SK-N-SH (cell line): Measurements from ENCODE around the gene USP36. TPM values are rescaled to one million over a fixed set of nuclear protein-coding genes. Genes with fewer than 3 reads are reported as not detected.

ENCODE experiments used
- CTCF ChIA-PET: fragments of 300-600, 350-600 bp; formaldehyde crosslinking; extraction: SDS; loops from one replicate; lab custom pipeline; 2021; lab: Yijun Ruan, JAX
- POLR2A ChIA-PET: fragments of 350-600 bp; sonication (Branson Sonifier 250); formaldehyde crosslinking; extraction: SDS; loops from one replicate; lab custom pipeline; 2020; ENCODE audit warnings: antibody characterized with exemption, inconsistent platforms; lab: Yijun Ruan, JAX
- DNase-seq: peaks from one replicate; pipeline ENCODE4 v3.0.0; 2012
- H2AFZ ChIP-seq: fragments of 200-600 bp; sonication (generic); 2 replicates; pipeline ENCODE4 v1.8.1; 2016; ENCODE audit warnings: antibody characterized with exemption, mild to moderate bottlenecking, low read depth
- H3F3A ChIP-seq: fragments of 200-600 bp; sonication (generic); replicated peaks from 2 replicates; pipeline ENCODE3; 2016; ENCODE audit warnings: antibody characterized with exemption, mild to moderate bottlenecking; ENCODE audit not compliant: insufficient read depth
- H3K27ac ChIP-seq, 2 experiments: fragments of 200-500 bp in 1 of 2; fragments of 200-600 bp in 1 of 2; sonication (Bioruptor generic) in 1 of 2; sonication (generic), shearing (Covaris generic) in 1 of 2; 2 replicates each; pipeline versions ENCODE4 v1.5.1 to v1.6.1; 2014 to 2016; ENCODE audit warnings: low read depth in 2 of 2, inconsistent platforms in 1 of 2, low read length in 1 of 2, mild to moderate bottlenecking in 1 of 2, mixed read lengths in 1 of 2
- H3K27me3 ChIP-seq: fragments of 200-600 bp; sonication (generic), shearing (Covaris generic); 2 replicates; pipeline ENCODE4 v1.6.1; 2016; ENCODE audit warnings: mixed run types; ENCODE audit not compliant: insufficient read depth
- H3K36me3 ChIP-seq, 2 experiments: fragments of 200-500 bp in 1 of 2; fragments of 200-600 bp in 1 of 2; sonication (Bioruptor generic) in 1 of 2; sonication (generic) in 1 of 2; replicated peaks in 1 of 2; 2 replicates each; pipeline versions ENCODE3 to v1.5.1; 2014 to 2016; ENCODE audit warnings: low read length in 1 of 2, mild to moderate bottlenecking in 1 of 2; ENCODE audit not compliant: insufficient read depth in 2 of 2, control insufficient read depth in 1 of 2
- H3K4me1 ChIP-seq, 2 experiments: fragments of 200-500 bp in 1 of 2; fragments of 200-600 bp in 1 of 2; sonication (Bioruptor generic) in 1 of 2; sonication (generic), shearing (Covaris generic) in 1 of 2; 2 replicates each; pipeline versions ENCODE4 v1.5.1 to v1.6.1; 2014 to 2016; ENCODE audit warnings: low read depth in 1 of 2, low read length in 1 of 2, mixed run types in 1 of 2; ENCODE audit not compliant: insufficient read depth in 2 of 2, control insufficient read depth in 1 of 2
- H3K4me2 ChIP-seq: fragments of 200-600 bp; sonication (generic), shearing (Covaris generic); 2 replicates; pipeline ENCODE4 v1.6.1; 2017; ENCODE audit warnings: mixed run types
- H3K4me3 ChIP-seq, 2 experiments: fragments of 200-500 bp in 1 of 2; fragments of 200-600 bp in 1 of 2; sonication (Bioruptor generic) in 1 of 2; sonication (generic), shearing (Covaris generic) in 1 of 2; 2 replicates each; pipeline versions ENCODE4 v1.5.1 to v1.8.1; 2014 to 2016; ENCODE audit warnings: low read depth in 2 of 2, inconsistent platforms in 1 of 2, low read length in 1 of 2, mild to moderate bottlenecking in 1 of 2, mixed read lengths in 1 of 2, moderate library complexity in 1 of 2
- H3K79me2 ChIP-seq: fragments of 200-600 bp; sonication (generic); 2 replicates; pipeline ENCODE4 v1.8.1; 2017; ENCODE audit warnings: mild to moderate bottlenecking; ENCODE audit not compliant: insufficient read depth
- H3K9ac ChIP-seq: fragments of 200-600 bp; sonication (generic); 2 replicates; pipeline ENCODE4 v1.6.1; 2017; ENCODE audit warnings: mixed run types
- H3K9me2 ChIP-seq: fragments of 200-600 bp; sonication (generic); 2 replicates; pipeline ENCODE4 v1.6.1; 2017; ENCODE audit warnings: mixed run types
- H3K9me3 ChIP-seq: fragments of 200-600 bp; sonication (generic); 2 replicates; pipeline ENCODE4 v1.6.1; 2017; ENCODE audit warnings: mixed run types, mild to moderate bottlenecking, moderate library complexity
- H4K20me1 ChIP-seq: fragments of 200-600 bp; sonication (generic); 2 replicates; pipeline ENCODE4 v1.6.1; 2017; ENCODE audit warnings: mild to moderate bottlenecking, mixed run types; ENCODE audit not compliant: insufficient read depth
- CHD2 ChIP-seq: fragments of 150-350 bp; IDR thresholded peaks from 2 replicates; pipeline ENCODE4 v1.6.1; 2018; ENCODE audit warnings: low read length; ENCODE audit not compliant: partially characterized antibody
- ELF1 ChIP-seq: IDR thresholded peaks from 2 replicates; pipeline ENCODE4 v1.4.0; 2012
- EP300 ChIP-seq, 2 experiments: IDR thresholded peaks; 2 replicates each; pipeline versions ENCODE4 v1.4.0 to v1.6.1; 2012; ENCODE audit warnings: borderline replicate concordance in 1 of 2, low read depth in 1 of 2, low read length in 1 of 2
- FOXJ3 ChIP-seq: sonication (generic); formaldehyde crosslinking; IDR thresholded peaks from 2 replicates; pipeline ENCODE4 v1.5.1; 2020; ENCODE audit warnings: mild to moderate bottlenecking, missing genetic modification reagents
- FOXM1 ChIP-seq: IDR thresholded peaks from 2 replicates; pipeline ENCODE4 v1.4.0; 2012; ENCODE audit warnings: low read depth, mild to moderate bottlenecking
- GABPA ChIP-seq: IDR thresholded peaks from 2 replicates; pipeline ENCODE4 v1.4.0; 2012; ENCODE audit warnings: low read depth, mild to moderate bottlenecking
- POLR2AphosphoS5 ChIP-seq: IDR thresholded peaks from 2 replicates; pipeline ENCODE4 v1.6.1; 2012; ENCODE audit warnings: low read depth, low read length
- RAD21 ChIP-seq: IDR thresholded peaks from 2 replicates; pipeline ENCODE4 v1.6.1; 2012; ENCODE audit warnings: mild to moderate bottlenecking, low read length
- RCOR1 ChIP-seq: fragments of 150-350 bp; IDR thresholded peaks from 2 replicates; pipeline ENCODE4 v1.6.1; 2017; ENCODE audit warnings: antibody characterized with exemption, low read length
- SMC3 ChIP-seq: IDR thresholded peaks from 2 replicates; pipeline ENCODE4 v1.6.1; 2012; ENCODE audit warnings: low read depth, low read length, improper control_type of control experiment
- TCF12 ChIP-seq: IDR thresholded peaks from 2 replicates; pipeline ENCODE4 v1.4.0; 2012
- YY1 ChIP-seq: IDR thresholded peaks from 2 replicates; pipeline ENCODE4 v1.4.0; 2012; ENCODE audit warnings: low read depth, mild to moderate bottlenecking
- WGBS: methylation state at CpG from one replicate; pipeline ENCODE4 v1.1.6; 2017; ENCODE audit warnings: low lambda C conversion rate; 5-methylcytosine and 5-hydroxymethylcytosine counted together
- polyA plus RNA-seq, 3 experiments: library from polyadenylated mRNA; depleted of rRNA; stranded (reverse); fragments of >200 nt; gene quantifications; 2 replicates each; pipeline ENCODE4 v1.2.3, GENCODE V29; 2012
- TF ChIP-seq, protein P1 (sequence below): IDR thresholded peaks from 2 replicates; pipeline ENCODE4 v1.4.0; 2012; ENCODE audit warnings: low read depth
- TF ChIP-seq, protein P2 (sequence below): IDR thresholded peaks from 2 replicates; pipeline ENCODE4; 2012
- TF ChIP-seq, protein P3 (sequence below): IDR thresholded peaks from 2 replicates; pipeline ENCODE4 v1.6.1; 2012; ENCODE audit warnings: mild to moderate bottlenecking, low read depth, low read length, moderate library complexity
- TF ChIP-seq, protein P4 (sequence below): IDR thresholded peaks from 2 replicates; pipeline ENCODE4 v1.4.0; 2012; ENCODE audit warnings: low read depth, borderline replicate concordance
- TF ChIP-seq, protein P5 (sequence below): IDR thresholded peaks from 2 replicates; pipeline ENCODE4 v1.4.0; 2012; ENCODE audit warnings: low read depth, borderline replicate concordance

USP36 gene
- polyA plus RNA-seq, 1 of the 3 experiments (the other 2 are of a cell fraction) = 34.6 TPM

DNA sequence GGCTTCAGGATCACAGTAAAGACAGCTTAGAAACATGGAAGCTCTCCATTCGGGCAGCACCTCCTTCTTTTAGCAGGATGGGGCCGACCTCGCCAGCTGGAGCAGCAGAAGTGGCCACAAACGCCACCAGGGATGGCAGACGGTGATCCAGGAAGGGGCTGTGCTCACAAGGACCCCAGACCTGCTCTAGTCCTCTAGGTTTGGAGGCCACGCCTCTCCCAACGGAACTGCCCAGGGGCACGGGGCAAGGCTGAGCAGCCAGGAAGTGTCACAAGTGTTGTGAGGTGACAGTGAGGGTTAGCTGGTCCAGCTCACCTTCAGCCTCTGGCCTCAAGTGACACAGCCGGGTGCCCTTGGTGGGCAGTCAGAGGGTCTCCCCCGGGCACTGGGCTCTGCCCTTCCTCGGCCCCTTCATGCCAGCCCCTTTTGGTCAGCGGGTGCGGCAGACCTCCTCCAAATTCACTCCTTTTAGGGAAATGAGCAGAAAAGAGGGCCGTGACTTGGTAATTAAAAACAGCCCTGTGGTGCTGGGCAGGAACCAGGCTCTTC lies 42.0 kb upstream of the USP36 start:
- TF ChIP-seq POLR2AphosphoS5 (0 out of 2 replicates have a peak, but pooled peaks have one; percentile 59), EP300 (IDR thresholded peaks at IDR 0.05; ENCODE audit: borderline replicate concordance in 1 of 2, low read depth in 1 of 2, low read length in 1 of 2) (peak in 1 of 2 experiments; percentile 49; a peak in 2 of 4 replicates), TCF12 (peak; percentile 88), YY1 (no peak), SMC3 (no peak; the same call in 1 of the 2 replicates), ELF1 (no peak), RAD21 (no peak)
- TF ChIP-seq, protein P1, sequence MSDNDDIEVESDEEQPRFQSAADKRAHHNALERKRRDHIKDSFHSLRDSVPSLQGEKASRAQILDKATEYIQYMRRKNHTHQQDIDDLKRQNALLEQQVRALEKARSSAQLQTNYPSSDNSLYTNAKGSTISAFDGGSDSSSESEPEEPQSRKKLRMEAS = no peak
- TF ChIP-seq, protein P2, sequence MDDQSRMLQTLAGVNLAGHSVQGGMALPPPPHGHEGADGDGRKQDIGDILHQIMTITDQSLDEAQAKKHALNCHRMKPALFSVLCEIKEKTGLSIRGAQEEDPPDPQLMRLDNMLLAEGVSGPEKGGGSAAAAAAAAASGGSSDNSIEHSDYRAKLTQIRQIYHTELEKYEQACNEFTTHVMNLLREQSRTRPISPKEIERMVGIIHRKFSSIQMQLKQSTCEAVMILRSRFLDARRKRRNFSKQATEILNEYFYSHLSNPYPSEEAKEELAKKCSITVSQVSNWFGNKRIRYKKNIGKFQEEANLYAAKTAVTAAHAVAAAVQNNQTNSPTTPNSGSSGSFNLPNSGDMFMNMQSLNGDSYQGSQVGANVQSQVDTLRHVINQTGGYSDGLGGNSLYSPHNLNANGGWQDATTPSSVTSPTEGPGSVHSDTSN = no peak
- H2AFZ ChIP-seq = no peak overlapping the region

DNA sequence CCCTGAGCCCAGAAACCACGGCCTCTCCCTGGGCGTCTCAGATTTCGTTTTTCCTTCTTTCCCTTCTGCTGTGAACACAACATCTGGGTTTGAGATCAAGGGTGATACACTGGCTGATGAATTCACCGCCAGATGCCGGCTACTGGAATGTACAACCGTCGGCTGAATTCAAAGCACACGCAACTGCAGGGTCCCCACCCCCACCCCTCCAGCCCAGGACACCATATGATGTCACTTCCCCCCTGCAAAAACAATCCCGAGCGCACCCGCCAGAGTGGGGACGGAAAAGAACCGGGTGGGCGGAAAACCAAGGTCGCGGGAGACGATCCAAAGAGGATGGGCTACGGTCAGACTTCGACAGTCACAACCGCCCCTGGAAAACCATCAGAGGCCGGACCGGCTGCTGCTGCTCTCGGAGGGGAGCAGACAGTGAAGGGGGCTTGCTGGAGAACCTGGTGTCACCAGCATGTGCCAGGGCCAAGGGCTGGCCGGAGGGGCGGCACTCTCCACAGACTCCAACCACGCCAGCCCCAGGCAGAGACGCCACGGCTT lies 39.1 kb upstream of the USP36 start:
- H3K4me1 ChIP-seq = peaks cover 37 to 79% of the 10 kb centered on the region in 2 experiments
- POLR2A ChIA-PET = no interaction called here
- H3K9me3 ChIP-seq = no peaks in the 10 kb centered on the region
- H4K20me1 ChIP-seq = no peaks in the 10 kb centered on the region; the same call in 1 of the 2 replicates
- peak overlapping the region; percentile 25; the same call in 1 of the 2 replicates for H3K4me2 ChIP-seq
- peaks cover 40% of the 10 kb centered on the region for H3F3A ChIP-seq
- peak overlapping the region; percentile 52 to 65 for H3K27ac ChIP-seq
- no peaks in the 10 kb centered on the region for H3K27me3 ChIP-seq
- CTCF ChIA-PET = interaction anchor here (1.3 to 7.1 kb wide), 2 partner anchors 14 to 92 kb away, joined by 3 to 54 read pairs; no protein-coding TSS in a partner anchor
- DNase-seq = peak; percentile 76
- no peak overlapping the region for H2AFZ ChIP-seq
- H3K36me3 ChIP-seq = peaks cover 3 to 10% of the 10 kb centered on the region in 2 experiments
- no peak overlapping the region for H3K4me3 ChIP-seq
- no peak overlapping the region for H3K9ac ChIP-seq
- WGBS = 67% methylated on average over 28 of the region's 28 CpGs
- H3K9me2 ChIP-seq = no peaks in the 10 kb centered on the region
- H3K79me2 ChIP-seq = peaks cover 93% of the 10 kb centered on the region
- TF ChIP-seq FOXM1 = no peak
- TF ChIP-seq EP300 (IDR thresholded peaks at IDR 0.05; ENCODE audit: borderline replicate concordance in 1 of 2, low read depth in 1 of 2, low read length in 1 of 2) = peak in 1 of 2 experiments; percentile 41; a peak in 1 of 4 replicates
- no peak for TF ChIP-seq FOXJ3 (CRISPR knock-in tag)
- peak; percentile 78 for TF ChIP-seq RCOR1
- TF ChIP-seq, protein P3, sequence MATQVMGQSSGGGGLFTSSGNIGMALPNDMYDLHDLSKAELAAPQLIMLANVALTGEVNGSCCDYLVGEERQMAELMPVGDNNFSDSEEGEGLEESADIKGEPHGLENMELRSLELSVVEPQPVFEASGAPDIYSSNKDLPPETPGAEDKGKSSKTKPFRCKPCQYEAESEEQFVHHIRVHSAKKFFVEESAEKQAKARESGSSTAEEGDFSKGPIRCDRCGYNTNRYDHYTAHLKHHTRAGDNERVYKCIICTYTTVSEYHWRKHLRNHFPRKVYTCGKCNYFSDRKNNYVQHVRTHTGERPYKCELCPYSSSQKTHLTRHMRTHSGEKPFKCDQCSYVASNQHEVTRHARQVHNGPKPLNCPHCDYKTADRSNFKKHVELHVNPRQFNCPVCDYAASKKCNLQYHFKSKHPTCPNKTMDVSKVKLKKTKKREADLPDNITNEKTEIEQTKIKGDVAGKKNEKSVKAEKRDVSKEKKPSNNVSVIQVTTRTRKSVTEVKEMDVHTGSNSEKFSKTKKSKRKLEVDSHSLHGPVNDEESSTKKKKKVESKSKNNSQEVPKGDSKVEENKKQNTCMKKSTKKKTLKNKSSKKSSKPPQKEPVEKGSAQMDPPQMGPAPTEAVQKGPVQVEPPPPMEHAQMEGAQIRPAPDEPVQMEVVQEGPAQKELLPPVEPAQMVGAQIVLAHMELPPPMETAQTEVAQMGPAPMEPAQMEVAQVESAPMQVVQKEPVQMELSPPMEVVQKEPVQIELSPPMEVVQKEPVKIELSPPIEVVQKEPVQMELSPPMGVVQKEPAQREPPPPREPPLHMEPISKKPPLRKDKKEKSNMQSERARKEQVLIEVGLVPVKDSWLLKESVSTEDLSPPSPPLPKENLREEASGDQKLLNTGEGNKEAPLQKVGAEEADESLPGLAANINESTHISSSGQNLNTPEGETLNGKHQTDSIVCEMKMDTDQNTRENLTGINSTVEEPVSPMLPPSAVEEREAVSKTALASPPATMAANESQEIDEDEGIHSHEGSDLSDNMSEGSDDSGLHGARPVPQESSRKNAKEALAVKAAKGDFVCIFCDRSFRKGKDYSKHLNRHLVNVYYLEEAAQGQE = no peak
- TF ChIP-seq CHD2 = peak; percentile 67
- no peak for TF ChIP-seq SMC3
- TF ChIP-seq, protein P4, sequence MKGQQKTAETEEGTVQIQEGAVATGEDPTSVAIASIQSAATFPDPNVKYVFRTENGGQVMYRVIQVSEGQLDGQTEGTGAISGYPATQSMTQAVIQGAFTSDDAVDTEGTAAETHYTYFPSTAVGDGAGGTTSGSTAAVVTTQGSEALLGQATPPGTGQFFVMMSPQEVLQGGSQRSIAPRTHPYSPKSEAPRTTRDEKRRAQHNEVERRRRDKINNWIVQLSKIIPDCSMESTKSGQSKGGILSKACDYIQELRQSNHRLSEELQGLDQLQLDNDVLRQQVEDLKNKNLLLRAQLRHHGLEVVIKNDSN = no peak
- TF ChIP-seq, protein P5, sequence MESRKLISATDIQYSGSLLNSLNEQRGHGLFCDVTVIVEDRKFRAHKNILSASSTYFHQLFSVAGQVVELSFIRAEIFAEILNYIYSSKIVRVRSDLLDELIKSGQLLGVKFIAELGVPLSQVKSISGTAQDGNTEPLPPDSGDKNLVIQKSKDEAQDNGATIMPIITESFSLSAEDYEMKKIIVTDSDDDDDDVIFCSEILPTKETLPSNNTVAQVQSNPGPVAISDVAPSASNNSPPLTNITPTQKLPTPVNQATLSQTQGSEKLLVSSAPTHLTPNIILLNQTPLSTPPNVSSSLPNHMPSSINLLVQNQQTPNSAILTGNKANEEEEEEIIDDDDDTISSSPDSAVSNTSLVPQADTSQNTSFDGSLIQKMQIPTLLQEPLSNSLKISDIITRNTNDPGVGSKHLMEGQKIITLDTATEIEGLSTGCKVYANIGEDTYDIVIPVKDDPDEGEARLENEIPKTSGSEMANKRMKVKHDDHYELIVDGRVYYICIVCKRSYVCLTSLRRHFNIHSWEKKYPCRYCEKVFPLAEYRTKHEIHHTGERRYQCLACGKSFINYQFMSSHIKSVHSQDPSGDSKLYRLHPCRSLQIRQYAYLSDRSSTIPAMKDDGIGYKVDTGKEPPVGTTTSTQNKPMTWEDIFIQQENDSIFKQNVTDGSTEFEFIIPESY = no peak
- TF ChIP-seq GABPA = no peak; the same call in none of the 2 replicates

More for the DNA sequence above, 42.0 kb upstream of the USP36 start:
- ChIA-PET CTCF (interaction anchor here (0.7 to 8.5 kb wide), 10 partner anchors 10 to 632 kb away, joined by 3 to 68 read pairs (median 4); no protein-coding TSS in a partner anchor), POLR2A (interaction anchor here (0.7 to 2.9 kb wide), 11 partner anchors 9 to 295 kb away, joined by 3 to 35 read pairs (median 3); no protein-coding TSS in a partner anchor)
- peaks cover 40% of the 10 kb centered on the region for H3F3A ChIP-seq
- H3K79me2 ChIP-seq = peaks cover 93% of the 10 kb centered on the region
- peak; percentile 88 for DNase-seq
- 45% methylated on average over 12 of the region's 14 CpGs for WGBS
- peak overlapping the region; percentile 94; the same call in 1 of the 2 replicates for H3K4me2 ChIP-seq
- H3K36me3 ChIP-seq = peaks cover 3 to 4% of the 10 kb centered on the region in 2 experiments
- no peaks in the 10 kb centered on the region; the same call in 1 of the 2 replicates for H4K20me1 ChIP-seq
- peak overlapping the region; percentile 7 to 58; a peak in 2 of 4 replicates for H3K4me3 ChIP-seq
- H3K4me1 ChIP-seq = peaks cover 32 to 79% of the 10 kb centered on the region in 2 experiments
- peak overlapping the region; percentile 85 for H3K9ac ChIP-seq
- no peaks in the 10 kb centered on the region for H3K9me2 ChIP-seq
- no peaks in the 10 kb centered on the region for H3K27me3 ChIP-seq
- peak overlapping the region; percentile 99 to 100 for H3K27ac ChIP-seq
- H3K9me3 ChIP-seq = no peaks in the 10 kb centered on the region
